K562 (cell line): ENCODE results near the gene SHLD1. TPM values are rescaled to one million over a fixed set of nuclear protein-coding genes. Genes with fewer than 3 reads are reported as not detected.
A peak's percentile ranks its signal among the peaks of the same experiment; 100 is the strongest.

Experiments
- BCOR ChIP-seq: fragments of 450-650 bp; IDR thresholded peaks from 2 replicates; pipeline ENCODE4 v1.6.1; 2016
- CREBBP ChIP-seq: IDR thresholded peaks from one replicate; pipeline ENCODE4 v1.6.1; 2012; ENCODE audit warnings: low read depth, mild to moderate bottlenecking, control low read depth, inconsistent platforms, low read length
- FOXK1 ChIP-seq: sonication (generic); formaldehyde crosslinking; IDR thresholded peaks from 2 replicates; pipeline ENCODE4 v1.8.0; 2022; ENCODE audit warnings: missing genetic modification reagents, mild to moderate bottlenecking, borderline replicate concordance
- KDM4B ChIP-seq, 2 experiments: fragments of 450-650 bp in 1 of 2; sonication (generic) in 1 of 2; IDR thresholded peaks; 2 replicates each; pipeline ENCODE4 v1.6.1; 2016 to 2017; ENCODE audit warnings: borderline replicate concordance in 2 of 2, antibody characterized with exemption in 1 of 2, low read depth in 1 of 2, mild to moderate bottlenecking in 1 of 2
- KLF10 ChIP-seq: fragments of 250-450 bp; sonication (Bioruptor Pico); IDR thresholded peaks from 2 replicates; pipeline ENCODE4 v1.6.1; 2021; ENCODE audit warnings: matching md5 sums
- LARP7 ChIP-seq: fragments of 450-650 bp; IDR thresholded peaks from 2 replicates; pipeline ENCODE4 v1.6.1; 2016
- LEF1 ChIP-seq: fragments of 450-650 bp; IDR thresholded peaks from 2 replicates; pipeline ENCODE4 v1.6.1; 2016; ENCODE audit warnings: mild to moderate bottlenecking
- NFXL1 ChIP-seq: fragments of 450-650 bp; formaldehyde crosslinking; IDR thresholded peaks from 2 replicates; pipeline ENCODE4 v1.4.0; 2021; ENCODE audit warnings: mild to moderate bottlenecking
- RBM17 ChIP-seq: fragments of 200-400 bp; formaldehyde crosslinking; IDR thresholded peaks from 2 replicates; pipeline ENCODE4 v1.6.1; 2017; ENCODE audit warnings: low read depth, mild to moderate bottlenecking, low read length, borderline replicate concordance
- SREBF2 ChIP-seq: sonication (generic); formaldehyde crosslinking; IDR thresholded peaks from 2 replicates; pipeline ENCODE4 v1.4.0; 2020; ENCODE audit warnings: mild to moderate bottlenecking, missing genetic modification reagents
- TCF3 ChIP-seq: sonication (generic); formaldehyde crosslinking; IDR thresholded peaks from 2 replicates; pipeline ENCODE4 v1.4.0; 2020; ENCODE audit warnings: mild to moderate bottlenecking, missing genetic modification reagents
- ZFPM2 ChIP-seq: fragments of 250-450 bp; sonication (Bioruptor Pico); IDR thresholded peaks from 2 replicates; pipeline ENCODE4 v1.5.1; 2022; ENCODE audit warnings: mild to moderate bottlenecking
- ZNF217 ChIP-seq: sonication (generic); formaldehyde crosslinking; IDR thresholded peaks from 2 replicates; pipeline ENCODE4 v1.8.0; 2022; ENCODE audit warnings: mild to moderate bottlenecking, missing genetic modification reagents
- ZNF507 ChIP-seq: conservative IDR thresholded peaks from 2 replicates; pipeline ENCODE4 v1.6.1; 2017; ENCODE audit warnings: missing genetic modification characterization, missing compliant biosample characterization
- polyA plus RNA-seq, 8 experiments: library from polyadenylated mRNA; depleted of rRNA in 4 of 8; stranded (reverse) in 5 of 8; unstranded in 3 of 8; fragments of >200 nt; fragmentation: Nextera tagmentation in 2 of 8; fragmentation: Illumina TruSeq in 1 of 8; extraction: Ambion mirVana in 2 of 8; extraction: Trizol in 1 of 8; gene quantifications; 2 replicates each; pipeline versions ENCODE4 v1.2.1 to v1.2.3, GENCODE V29; 2011 to 2014; ENCODE audit warnings: inconsistent platforms in 1 of 8, missing spikeins in 1 of 8
- total RNA-seq, 7 experiments: library from RNA; depleted of rRNA in 6 of 7; stranded (reverse); fragments of >200 nt in 6 of 7; fragmentation: Illumina TruSeq in 2 of 7; extraction: Trizol in 2 of 7; gene quantifications; 2 replicates each; pipeline versions ENCODE4 v1.2.1 to v1.2.3, GENCODE V29; 2011 to 2021; ENCODE audit warnings: low replicate concordance in 1 of 7
- TF ChIP-seq, protein P1 (sequence below): fragments of 450-650 bp; IDR thresholded peaks from 2 replicates; pipeline ENCODE4 v1.7.1; 2018; ENCODE audit warnings: mild to moderate bottlenecking, low read depth; ENCODE audit not compliant: partially characterized antibody
- TF ChIP-seq, protein P2 (sequence below): fragments of 250-450 bp; sonication (Bioruptor Pico); IDR thresholded peaks from 2 replicates; pipeline ENCODE4 v1.5.0; 2022; ENCODE audit warnings: mild to moderate bottlenecking
- TF ChIP-seq, protein P3 (sequence below): sonication (generic); formaldehyde crosslinking; IDR thresholded peaks from 2 replicates; pipeline ENCODE4 v1.8.0; 2022; ENCODE audit warnings: mild to moderate bottlenecking, low read depth, missing genetic modification reagents
- TF ChIP-seq, protein P4 (sequence below): sonication (generic); formaldehyde crosslinking; IDR thresholded peaks from 2 replicates; pipeline ENCODE4 v1.8.0; 2022; ENCODE audit warnings: missing genetic modification reagents, mild to moderate bottlenecking, moderate library complexity, borderline replicate concordance
- TF ChIP-seq, protein P5 (sequence below): sonication (generic); formaldehyde crosslinking; IDR thresholded peaks from 2 replicates; pipeline ENCODE4 v1.9.0; 2022; ENCODE audit warnings: mild to moderate bottlenecking, missing genetic modification reagents

Gene SHLD1
- total and polyA plus RNA-seq, 9 of the 15 experiments (the other 6 are each of a cell fraction or from before 2014, with no cell fraction given): 3.7 to 21.6 (median 8.2) TPM

DNA sequence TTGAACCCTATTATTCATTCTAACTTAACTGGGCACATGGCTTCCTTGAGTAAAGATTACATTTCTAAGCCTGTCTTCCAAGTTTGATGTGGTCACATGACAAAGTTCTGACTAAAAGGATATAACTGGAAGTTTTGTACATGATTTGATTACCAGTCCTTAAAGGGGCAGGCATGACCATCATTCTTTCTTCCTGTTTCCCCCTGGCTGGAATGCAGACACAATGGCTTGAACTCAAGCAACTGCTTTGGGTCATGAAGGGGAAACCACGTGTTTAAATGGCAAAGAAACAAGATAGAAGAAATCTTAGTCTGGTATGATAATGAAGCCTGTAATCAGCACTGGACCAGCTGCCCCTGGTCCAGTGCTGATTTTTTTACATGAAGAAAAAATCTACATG lies 15.6 kb upstream of the SHLD1 start (continued):
- TF ChIP-seq, protein P1, sequence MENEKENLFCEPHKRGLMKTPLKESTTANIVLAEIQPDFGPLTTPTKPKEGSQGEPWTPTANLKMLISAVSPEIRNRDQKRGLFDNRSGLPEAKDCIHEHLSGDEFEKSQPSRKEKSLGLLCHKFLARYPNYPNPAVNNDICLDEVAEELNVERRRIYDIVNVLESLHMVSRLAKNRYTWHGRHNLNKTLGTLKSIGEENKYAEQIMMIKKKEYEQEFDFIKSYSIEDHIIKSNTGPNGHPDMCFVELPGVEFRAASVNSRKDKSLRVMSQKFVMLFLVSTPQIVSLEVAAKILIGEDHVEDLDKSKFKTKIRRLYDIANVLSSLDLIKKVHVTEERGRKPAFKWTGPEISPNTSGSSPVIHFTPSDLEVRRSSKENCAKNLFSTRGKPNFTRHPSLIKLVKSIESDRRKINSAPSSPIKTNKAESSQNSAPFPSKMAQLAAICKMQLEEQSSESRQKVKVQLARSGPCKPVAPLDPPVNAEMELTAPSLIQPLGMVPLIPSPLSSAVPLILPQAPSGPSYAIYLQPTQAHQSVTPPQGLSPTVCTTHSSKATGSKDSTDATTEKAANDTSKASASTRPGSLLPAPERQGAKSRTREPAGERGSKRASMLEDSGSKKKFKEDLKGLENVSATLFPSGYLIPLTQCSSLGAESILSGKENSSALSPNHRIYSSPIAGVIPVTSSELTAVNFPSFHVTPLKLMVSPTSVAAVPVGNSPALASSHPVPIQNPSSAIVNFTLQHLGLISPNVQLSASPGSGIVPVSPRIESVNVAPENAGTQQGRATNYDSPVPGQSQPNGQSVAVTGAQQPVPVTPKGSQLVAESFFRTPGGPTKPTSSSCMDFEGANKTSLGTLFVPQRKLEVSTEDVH: no peak
- TF ChIP-seq, protein P2, sequence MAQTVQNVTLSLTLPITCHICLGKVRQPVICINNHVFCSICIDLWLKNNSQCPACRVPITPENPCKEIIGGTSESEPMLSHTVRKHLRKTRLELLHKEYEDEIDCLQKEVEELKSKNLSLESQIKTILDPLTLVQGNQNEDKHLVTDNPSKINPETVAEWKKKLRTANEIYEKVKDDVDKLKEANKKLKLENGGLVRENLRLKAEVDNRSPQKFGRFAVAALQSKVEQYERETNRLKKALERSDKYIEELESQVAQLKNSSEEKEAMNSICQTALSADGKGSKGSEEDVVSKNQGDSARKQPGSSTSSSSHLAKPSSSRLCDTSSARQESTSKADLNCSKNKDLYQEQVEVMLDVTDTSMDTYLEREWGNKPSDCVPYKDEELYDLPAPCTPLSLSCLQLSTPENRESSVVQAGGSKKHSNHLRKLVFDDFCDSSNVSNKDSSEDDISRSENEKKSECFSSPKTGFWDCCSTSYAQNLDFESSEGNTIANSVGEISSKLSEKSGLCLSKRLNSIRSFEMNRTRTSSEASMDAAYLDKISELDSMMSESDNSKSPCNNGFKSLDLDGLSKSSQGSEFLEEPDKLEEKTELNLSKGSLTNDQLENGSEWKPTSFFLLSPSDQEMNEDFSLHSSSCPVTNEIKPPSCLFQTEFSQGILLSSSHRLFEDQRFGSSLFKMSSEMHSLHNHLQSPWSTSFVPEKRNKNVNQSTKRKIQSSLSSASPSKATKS (CRISPR knock-in tag): no peak
- no peak for TF ChIP-seq RBM17
- no peak for TF ChIP-seq KDM4B (IDR thresholded peaks at IDR 0.05; ENCODE audit: borderline replicate concordance in 2 of 2, low read depth in 1 of 2)
- TF ChIP-seq ZFPM2: no peak
- no peak for TF ChIP-seq LEF1
- no peak for TF ChIP-seq CREBBP
- TF ChIP-seq ZNF217 (CRISPR knock-in tag): no peak
- peak; percentile 41; the same call in 1 of the 2 replicates for TF ChIP-seq TCF3
- no peak for TF ChIP-seq SREBF2
- TF ChIP-seq NFXL1 (CRISPR knock-in tag): no peak
- TF ChIP-seq, protein P3, sequence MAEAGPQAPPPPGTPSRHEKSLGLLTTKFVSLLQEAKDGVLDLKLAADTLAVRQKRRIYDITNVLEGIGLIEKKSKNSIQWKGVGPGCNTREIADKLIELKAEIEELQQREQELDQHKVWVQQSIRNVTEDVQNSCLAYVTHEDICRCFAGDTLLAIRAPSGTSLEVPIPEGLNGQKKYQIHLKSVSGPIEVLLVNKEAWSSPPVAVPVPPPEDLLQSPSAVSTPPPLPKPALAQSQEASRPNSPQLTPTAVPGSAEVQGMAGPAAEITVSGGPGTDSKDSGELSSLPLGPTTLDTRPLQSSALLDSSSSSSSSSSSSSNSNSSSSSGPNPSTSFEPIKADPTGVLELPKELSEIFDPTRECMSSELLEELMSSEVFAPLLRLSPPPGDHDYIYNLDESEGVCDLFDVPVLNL: no peak
- TF ChIP-seq KLF10 (CRISPR knock-in tag): no peak
- no peak for TF ChIP-seq FOXK1
- no peak for TF ChIP-seq LARP7
- peak; percentile 48; the same call in 1 of the 2 replicates for TF ChIP-seq BCOR
- TF ChIP-seq ZNF507 (tag): no peak
- TF ChIP-seq, protein P4, sequence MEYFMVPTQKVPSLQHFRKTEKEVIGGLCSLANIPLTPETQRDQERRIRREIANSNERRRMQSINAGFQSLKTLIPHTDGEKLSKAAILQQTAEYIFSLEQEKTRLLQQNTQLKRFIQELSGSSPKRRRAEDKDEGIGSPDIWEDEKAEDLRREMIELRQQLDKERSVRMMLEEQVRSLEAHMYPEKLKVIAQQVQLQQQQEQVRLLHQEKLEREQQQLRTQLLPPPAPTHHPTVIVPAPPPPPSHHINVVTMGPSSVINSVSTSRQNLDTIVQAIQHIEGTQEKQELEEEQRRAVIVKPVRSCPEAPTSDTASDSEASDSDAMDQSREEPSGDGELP (CRISPR knock-in tag): no peak
- TF ChIP-seq, protein P5, sequence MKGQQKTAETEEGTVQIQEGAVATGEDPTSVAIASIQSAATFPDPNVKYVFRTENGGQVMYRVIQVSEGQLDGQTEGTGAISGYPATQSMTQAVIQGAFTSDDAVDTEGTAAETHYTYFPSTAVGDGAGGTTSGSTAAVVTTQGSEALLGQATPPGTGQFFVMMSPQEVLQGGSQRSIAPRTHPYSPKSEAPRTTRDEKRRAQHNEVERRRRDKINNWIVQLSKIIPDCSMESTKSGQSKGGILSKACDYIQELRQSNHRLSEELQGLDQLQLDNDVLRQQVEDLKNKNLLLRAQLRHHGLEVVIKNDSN (CRISPR knock-in tag): 0 out of 2 replicates have a peak, but pooled peaks have one; percentile 37
